ENCODE results near the gene AGFG2. TPM values are rescaled to one million over a fixed set of nuclear protein-coding genes. Genes with fewer than 3 reads are reported as not detected.

Gene AGFG2
- total and polyA plus RNA-seq, 2 of the 13 experiments (the other 11 are each of a cell fraction or from before 2014, with no cell fraction given) = 125 to 132 TPM

DNA sequence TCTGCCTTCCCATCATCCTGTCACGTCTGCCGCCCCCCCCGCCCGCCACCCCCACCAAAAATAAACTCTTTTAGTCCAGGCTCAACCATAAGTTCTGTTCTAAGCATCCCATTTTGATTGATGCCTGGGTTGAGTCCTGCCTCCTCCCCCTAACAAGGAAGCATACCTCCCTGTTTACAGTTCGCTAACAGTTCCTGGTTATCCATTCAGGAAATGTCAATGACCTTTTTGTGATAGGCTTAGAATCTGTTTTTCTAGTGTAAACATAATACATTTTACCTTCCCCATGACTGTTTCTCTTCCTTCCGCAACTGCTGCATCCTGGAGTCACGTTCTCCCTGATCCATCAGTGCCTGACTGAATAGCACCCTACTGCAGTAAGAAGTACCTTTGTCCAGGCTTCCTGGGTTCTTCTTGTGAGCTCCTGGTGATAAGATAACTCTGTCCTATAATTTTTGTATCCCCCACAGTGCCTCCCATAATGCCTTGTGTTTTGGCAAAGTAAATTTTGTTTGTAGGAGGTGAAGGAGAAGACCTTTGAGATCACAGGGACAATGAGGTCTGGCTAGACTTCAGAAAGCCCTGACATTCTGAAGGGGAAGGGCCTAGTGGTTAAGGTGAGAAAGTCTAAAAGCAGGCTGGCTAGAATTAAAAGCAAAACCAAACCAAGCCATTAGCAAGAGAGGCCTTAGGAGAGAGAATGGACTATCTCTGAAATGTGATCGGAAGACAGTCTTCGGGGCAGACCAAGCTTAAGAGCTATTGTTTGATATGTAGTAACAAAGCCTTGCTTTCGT is 7.3 kb downstream of the AGFG2 start (continued):
- TF ChIP-seq, protein P1, sequence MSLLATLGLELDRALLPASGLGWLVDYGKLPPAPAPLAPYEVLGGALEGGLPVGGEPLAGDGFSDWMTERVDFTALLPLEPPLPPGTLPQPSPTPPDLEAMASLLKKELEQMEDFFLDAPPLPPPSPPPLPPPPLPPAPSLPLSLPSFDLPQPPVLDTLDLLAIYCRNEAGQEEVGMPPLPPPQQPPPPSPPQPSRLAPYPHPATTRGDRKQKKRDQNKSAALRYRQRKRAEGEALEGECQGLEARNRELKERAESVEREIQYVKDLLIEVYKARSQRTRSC (CRISPR knock-in tag; IDR thresholded peaks at IDR 0.05; ENCODE audit: low read depth) = no peak
- TF ChIP-seq ZNF121 (CRISPR knock-in tag; IDR thresholded peaks at IDR 0.05) = no peak
- no peak for TF ChIP-seq ATRX (CRISPR knock-in tag; IDR thresholded peaks at IDR 0.05; ENCODE audit: borderline replicate concordance)
- TF ChIP-seq ZNF343 (CRISPR knock-in tag; IDR thresholded peaks at IDR 0.05) = no peak
- no peak for TF ChIP-seq JUND (CRISPR knock-in tag; IDR thresholded peaks at IDR 0.05)
- TF ChIP-seq REPIN1 (CRISPR knock-in tag; IDR thresholded peaks at IDR 0.05; ENCODE audit: borderline replicate concordance, low read depth) = 0 out of 2 replicates have a peak, but pooled peaks have one; percentile 13
- TF ChIP-seq ZNF788 (CRISPR knock-in tag; IDR thresholded peaks at IDR 0.05; ENCODE audit: borderline replicate concordance) = no peak; the same call in 1 of the 2 replicates
- peak; percentile 36; the same call in 1 of the 2 replicates for TF ChIP-seq ZNF878 (CRISPR knock-in tag; IDR thresholded peaks at IDR 0.05)
- TF ChIP-seq CAMTA2 (CRISPR knock-in tag; IDR thresholded peaks at IDR 0.05; ENCODE audit: borderline replicate concordance) = no peak
- no peak for TF ChIP-seq MTF2 (CRISPR knock-in tag; IDR thresholded peaks at IDR 0.05; ENCODE audit: borderline replicate concordance)
- TF ChIP-seq, protein P2, sequence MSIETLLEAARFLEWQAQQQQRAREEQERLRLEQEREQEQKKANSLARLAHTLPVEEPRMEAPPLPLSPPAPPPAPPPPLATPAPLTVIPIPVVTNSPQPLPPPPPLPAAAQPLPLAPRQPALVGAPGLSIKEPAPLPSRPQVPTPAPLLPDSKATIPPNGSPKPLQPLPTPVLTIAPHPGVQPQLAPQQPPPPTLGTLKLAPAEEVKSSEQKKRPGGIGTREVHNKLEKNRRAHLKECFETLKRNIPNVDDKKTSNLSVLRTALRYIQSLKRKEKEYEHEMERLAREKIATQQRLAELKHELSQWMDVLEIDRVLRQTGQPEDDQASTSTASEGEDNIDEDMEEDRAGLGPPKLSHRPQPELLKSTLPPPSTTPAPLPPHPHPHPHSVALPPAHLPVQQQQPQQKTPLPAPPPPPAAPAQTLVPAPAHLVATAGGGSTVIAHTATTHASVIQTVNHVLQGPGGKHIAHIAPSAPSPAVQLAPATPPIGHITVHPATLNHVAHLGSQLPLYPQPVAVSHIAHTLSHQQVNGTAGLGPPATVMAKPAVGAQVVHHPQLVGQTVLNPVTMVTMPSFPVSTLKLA (IDR thresholded peaks at IDR 0.05) = 0 out of 2 replicates have a peak, but pooled peaks have one; percentile 10
- no peak for TF ChIP-seq ZNF326 (CRISPR knock-in tag; IDR thresholded peaks at IDR 0.05; ENCODE audit: borderline replicate concordance)
- no peak for TF ChIP-seq ZFP41 (CRISPR knock-in tag; IDR thresholded peaks at IDR 0.05; ENCODE audit: borderline replicate concordance)
- TF ChIP-seq, protein P3, sequence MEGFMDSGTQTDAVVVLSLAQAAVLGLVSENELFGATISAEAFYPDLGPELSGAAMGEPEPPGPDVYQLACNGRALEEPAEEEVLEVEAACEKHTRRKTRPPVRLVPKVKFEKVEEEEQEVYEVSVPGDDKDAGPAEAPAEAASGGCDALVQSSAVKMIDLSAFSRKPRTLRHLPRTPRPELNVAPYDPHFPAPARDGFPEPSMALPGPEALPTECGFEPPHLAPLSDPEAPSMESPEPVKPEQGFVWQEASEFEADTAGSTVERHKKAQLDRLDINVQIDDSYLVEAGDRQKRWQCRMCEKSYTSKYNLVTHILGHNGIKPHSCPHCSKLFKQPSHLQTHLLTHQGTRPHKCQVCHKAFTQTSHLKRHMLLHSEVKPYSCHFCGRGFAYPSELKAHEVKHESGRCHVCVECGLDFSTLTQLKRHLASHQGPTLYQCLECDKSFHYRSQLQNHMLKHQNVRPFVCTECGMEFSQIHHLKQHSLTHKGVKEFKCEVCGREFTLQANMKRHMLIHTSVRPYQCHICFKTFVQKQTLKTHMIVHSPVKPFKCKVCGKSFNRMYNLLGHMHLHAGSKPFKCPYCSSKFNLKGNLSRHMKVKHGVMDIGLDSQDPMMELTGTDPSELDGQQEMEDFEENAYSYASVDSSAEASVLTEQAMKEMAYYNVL (CRISPR knock-in tag; IDR thresholded peaks at IDR 0.05; ENCODE audit: borderline replicate concordance) = peak; percentile 71; the same call in 1 of the 2 replicates
- no peak for TF ChIP-seq NFKBIZ (CRISPR knock-in tag; IDR thresholded peaks at IDR 0.05)
- TF ChIP-seq SOX6 (IDR thresholded peaks at IDR 0.05) = no peak
- TF ChIP-seq SOX6 (CRISPR knock-in tag; IDR thresholded peaks at IDR 0.05) = peak; percentile 67
- TF ChIP-seq ZNF790 (CRISPR knock-in tag; IDR thresholded peaks at IDR 0.05; ENCODE audit: borderline replicate concordance) = no peak
- TF ChIP-seq, protein P4, sequence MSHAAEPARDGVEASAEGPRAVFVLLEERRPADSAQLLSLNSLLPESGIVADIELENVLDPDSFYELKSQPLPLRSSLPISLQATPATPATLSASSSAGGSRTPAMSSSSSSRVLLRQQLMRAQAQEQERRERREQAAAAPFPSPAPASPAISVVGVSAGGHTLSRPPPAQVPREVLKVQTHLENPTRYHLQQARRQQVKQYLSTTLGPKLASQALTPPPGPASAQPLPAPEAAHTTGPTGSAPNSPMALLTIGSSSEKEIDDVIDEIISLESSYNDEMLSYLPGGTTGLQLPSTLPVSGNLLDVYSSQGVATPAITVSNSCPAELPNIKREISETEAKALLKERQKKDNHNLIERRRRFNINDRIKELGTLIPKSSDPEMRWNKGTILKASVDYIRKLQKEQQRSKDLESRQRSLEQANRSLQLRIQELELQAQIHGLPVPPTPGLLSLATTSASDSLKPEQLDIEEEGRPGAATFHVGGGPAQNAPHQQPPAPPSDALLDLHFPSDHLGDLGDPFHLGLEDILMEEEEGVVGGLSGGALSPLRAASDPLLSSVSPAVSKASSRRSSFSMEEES (CRISPR knock-in tag; IDR thresholded peaks at IDR 0.05) = peak; percentile 86
- no peak for TF ChIP-seq ZNF577 (CRISPR knock-in tag; IDR thresholded peaks at IDR 0.05; ENCODE audit: borderline replicate concordance, low read depth)
- peak; percentile 13; the same call in 1 of the 2 replicates for TF ChIP-seq PHF8 (CRISPR knock-in tag; IDR thresholded peaks at IDR 0.05)
- TF ChIP-seq, protein P5, sequence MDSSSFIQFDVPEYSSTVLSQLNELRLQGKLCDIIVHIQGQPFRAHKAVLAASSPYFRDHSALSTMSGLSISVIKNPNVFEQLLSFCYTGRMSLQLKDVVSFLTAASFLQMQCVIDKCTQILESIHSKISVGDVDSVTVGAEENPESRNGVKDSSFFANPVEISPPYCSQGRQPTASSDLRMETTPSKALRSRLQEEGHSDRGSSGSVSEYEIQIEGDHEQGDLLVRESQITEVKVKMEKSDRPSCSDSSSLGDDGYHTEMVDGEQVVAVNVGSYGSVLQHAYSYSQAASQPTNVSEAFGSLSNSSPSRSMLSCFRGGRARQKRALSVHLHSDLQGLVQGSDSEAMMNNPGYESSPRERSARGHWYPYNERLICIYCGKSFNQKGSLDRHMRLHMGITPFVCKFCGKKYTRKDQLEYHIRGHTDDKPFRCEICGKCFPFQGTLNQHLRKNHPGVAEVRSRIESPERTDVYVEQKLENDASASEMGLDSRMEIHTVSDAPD (CRISPR knock-in tag; IDR thresholded peaks at IDR 0.05) = no peak
- no peak for TF ChIP-seq RFX3 (CRISPR knock-in tag; IDR thresholded peaks at IDR 0.05)
